H1 (cell line): ENCODE results near the gene DUOXA1. TPM values are rescaled to one million over a fixed set of nuclear protein-coding genes. Genes with fewer than 3 reads are reported as not detected.

ENCODE experiments used
- CTCF ChIA-PET: fragments of 300-600 bp; sonication (Branson Sonifier 250); formaldehyde crosslinking; loops from one replicate; lab custom pipeline; 2021; ENCODE audit not compliant: partially characterized antibody; lab: Charles Lee
- POLR2A ChIA-PET: fragments of 300-600 bp; sonication (Branson Sonifier 250); formaldehyde crosslinking; loops from one replicate; lab custom pipeline; 2021; ENCODE audit warnings: inconsistent platforms; ENCODE audit not compliant: partially characterized antibody; lab: Charles Lee
- DNase-seq, 2 experiments: peaks; one replicate each; pipeline versions ENCODE4 v3.0.0 to v3.0.0-alpha.2; 2010 to 2022; ENCODE audit warnings: low spot score in 2 of 2, low read depth in 1 of 2, mixed read lengths in 1 of 2
- FAIRE-seq: peaks from 2 replicates; lab custom pipeline; 2011; peaks lifted over from hg19 to GRCh38; lab: Jason Lieb, UNC
- H2AFZ ChIP-seq: 2 replicates; pipeline ENCODE4 v1.8.1; 2012; ENCODE audit warnings: low read length, inconsistent platforms
- H2AK5ac ChIP-seq: 2 replicates; pipeline ENCODE4 v1.6.1; 2013; ENCODE audit warnings: low read depth, low read length
- H2BK120ac ChIP-seq: replicated peaks from 2 replicates; pipeline ENCODE3; 2013; ENCODE audit warnings: low read depth, low read length, inconsistent platforms
- H2BK12ac ChIP-seq: 2 replicates; pipeline ENCODE4 v1.6.1; 2013; ENCODE audit warnings: low read depth, low read length
- H2BK15ac ChIP-seq: 2 replicates; pipeline ENCODE4 v1.6.1; 2013; ENCODE audit warnings: low read length
- H2BK20ac ChIP-seq: 2 replicates; pipeline ENCODE4 v1.6.1; 2013; ENCODE audit warnings: low read length
- H2BK5ac ChIP-seq: 2 replicates; pipeline ENCODE4 v1.6.1; 2013; ENCODE audit warnings: low read depth, low read length
- H3K14ac ChIP-seq: 2 replicates; pipeline ENCODE4 v1.6.1; 2013; ENCODE audit warnings: inconsistent platforms; ENCODE audit not compliant: insufficient read length
- H3K18ac ChIP-seq: 2 replicates; pipeline ENCODE4 v1.6.1; 2013; ENCODE audit warnings: low read length; ENCODE audit errors: extremely low read depth
- H3K23ac ChIP-seq: 2 replicates; pipeline ENCODE4 v1.6.1; 2013; ENCODE audit warnings: inconsistent platforms; ENCODE audit not compliant: insufficient read length
- H3K23me2 ChIP-seq: 2 replicates; pipeline ENCODE4 v1.6.1; 2013; ENCODE audit warnings: low read depth, low read length
- H3K27ac ChIP-seq: 2 replicates; pipeline ENCODE4 v1.6.1; 2011; ENCODE audit warnings: low read depth, low read length, inconsistent platforms
- H3K27me3 ChIP-seq, 4 experiments: replicated peaks in 1 of 4; 1 replicate in 1 of 4; 2 replicates in 3 of 4; pipeline versions ENCODE4 v1.6.1 to v1.8.1; 2011 to 2013; ENCODE audit warnings: low read length in 3 of 4, mild to moderate bottlenecking in 3 of 4, inconsistent platforms in 2 of 4, mixed read lengths in 2 of 4, moderate library complexity in 1 of 4; ENCODE audit not compliant: control insufficient read depth in 3 of 4, insufficient read depth in 3 of 4; ENCODE audit errors: extremely low read depth in 1 of 4
- H3K36me3 ChIP-seq, 4 experiments: 2 replicates each; pipeline versions ENCODE4 v1.6.1 to v1.8.1; 2011 to 2013; ENCODE audit warnings: mild to moderate bottlenecking in 4 of 4, low read length in 3 of 4, moderate library complexity in 2 of 4, control low read depth in 1 of 4, inconsistent platforms in 1 of 4; ENCODE audit not compliant: insufficient read depth in 4 of 4, control insufficient read depth in 2 of 4
- H3K4ac ChIP-seq: replicated peaks from 2 replicates; pipeline ENCODE3; 2013; ENCODE audit warnings: low read length, low read depth, mixed read lengths, inconsistent platforms; ENCODE audit not compliant: insufficient read length
- H3K4me1 ChIP-seq, 4 experiments: replicated peaks in 1 of 4; 1 replicate in 1 of 4; 2 replicates in 3 of 4; pipeline versions ENCODE4 v1.6.1 to v1.8.1; 2011 to 2013; ENCODE audit warnings: low read length in 3 of 4, inconsistent platforms in 2 of 4, mixed read lengths in 1 of 4; ENCODE audit not compliant: insufficient read depth in 4 of 4, control insufficient read depth in 3 of 4
- H3K4me2 ChIP-seq, 2 experiments: 2 replicates each; pipeline versions ENCODE4 v1.6.1 to v1.8.1; 2011 to 2013; ENCODE audit warnings: low read depth in 2 of 2, low read length in 2 of 2, control low read depth in 1 of 2, inconsistent platforms in 1 of 2, mild to moderate bottlenecking in 1 of 2; ENCODE audit not compliant: insufficient read depth in 1 of 2
- H3K4me3 ChIP-seq, 4 experiments: fragments of 200-600, 300-600 bp in 1 of 4; sonication (generic), shearing (Covaris generic), sonication (Bioruptor Twin) in 1 of 4; 2 replicates each; pipeline versions ENCODE4 v1.5.1 to v1.8.1; 2011 to 2016; ENCODE audit warnings: low read length in 4 of 4, low read depth in 3 of 4, control low read depth in 2 of 4, inconsistent platforms in 2 of 4, mild to moderate bottlenecking in 2 of 4, mixed read lengths in 1 of 4, moderate library complexity in 1 of 4; ENCODE audit not compliant: insufficient read depth in 2 of 4; ENCODE audit errors: extremely low read depth in 1 of 4
- H3K56ac ChIP-seq: replicated peaks from 2 replicates; pipeline ENCODE3; 2013; ENCODE audit warnings: low read depth, mild to moderate bottlenecking, mixed read lengths, low read length, inconsistent platforms; ENCODE audit not compliant: insufficient read length
- H3K79me1 ChIP-seq: 2 replicates; pipeline ENCODE4 v1.6.1; 2013; ENCODE audit warnings: low read depth, low read length, control low read depth
- H3K79me2 ChIP-seq, 2 experiments: 2 replicates each; pipeline versions ENCODE4 v1.6.1 to v1.8.1; 2012 to 2013; ENCODE audit warnings: low read length in 2 of 2, mild to moderate bottlenecking in 2 of 2, inconsistent platforms in 1 of 2; ENCODE audit not compliant: insufficient read depth in 2 of 2, control insufficient read depth in 1 of 2
- H3K9ac ChIP-seq, 4 experiments: replicated peaks in 1 of 4; 1 replicate in 1 of 4; 2 replicates in 3 of 4; pipeline versions ENCODE4 v1.6.1 to v1.8.1; 2011 to 2013; ENCODE audit warnings: low read depth in 3 of 4, low read length in 3 of 4, control low read depth in 2 of 4, mild to moderate bottlenecking in 2 of 4, moderate library complexity in 2 of 4, inconsistent platforms in 1 of 4; ENCODE audit errors: extremely low read depth in 1 of 4
- H3K9me3 ChIP-seq, 2 experiments: 2 replicates each; pipeline versions ENCODE4 v1.6.1 to v1.8.1; 2012 to 2013; ENCODE audit warnings: mild to moderate bottlenecking in 2 of 2, moderate library complexity in 2 of 2, control low read depth in 1 of 2, inconsistent platforms in 1 of 2, low read depth in 1 of 2, low read length in 1 of 2, mixed read lengths in 1 of 2; ENCODE audit not compliant: insufficient read depth in 2 of 2
- H4K20me1 ChIP-seq, 2 experiments: replicated peaks in 1 of 2; 2 replicates each; pipeline versions ENCODE3 to v1.8.1; 2011 to 2013; ENCODE audit warnings: inconsistent platforms in 2 of 2, low read length in 2 of 2, mild to moderate bottlenecking in 1 of 2; ENCODE audit not compliant: insufficient read depth in 2 of 2, control insufficient read depth in 1 of 2
- H4K5ac ChIP-seq: 2 replicates; pipeline ENCODE4 v1.6.1; 2013; ENCODE audit warnings: low read length, low read depth, mixed read lengths, inconsistent platforms; ENCODE audit not compliant: insufficient read length
- H4K8ac ChIP-seq: 2 replicates; pipeline ENCODE4 v1.8.0; 2013; ENCODE audit warnings: mild to moderate bottlenecking, moderate library complexity, low read length, inconsistent platforms; ENCODE audit not compliant: insufficient read depth; ENCODE audit errors: extremely low read depth
- H4K91ac ChIP-seq: replicated peaks from 2 replicates; pipeline ENCODE3; 2013; ENCODE audit warnings: low read length, mixed read lengths, inconsistent platforms; ENCODE audit not compliant: insufficient read length
- JUN ChIP-seq: IDR thresholded peaks from 2 replicates; pipeline ENCODE4 v1.6.1; 2011; ENCODE audit warnings: low read depth, mild to moderate bottlenecking, improper control_type of control experiment, low read length
- SP4 ChIP-seq: IDR thresholded peaks from 2 replicates; pipeline ENCODE4 v1.6.1; 2012; ENCODE audit warnings: low read length, inconsistent platforms
- TAF7 ChIP-seq: optimal IDR thresholded peaks from 2 replicates; pipeline ENCODE3; 2011; ENCODE audit warnings: low read depth, mild to moderate bottlenecking, inconsistent platforms, low read length, moderate library complexity, borderline replicate concordance
- ZNF274 ChIP-seq: IDR thresholded peaks from 2 replicates; pipeline ENCODE4 v1.7.0; 2012; ENCODE audit warnings: low read length, borderline replicate concordance; ENCODE audit errors: extremely low read depth
- WGBS, 2 experiments: shearing (Covaris generic) in 1 of 2; methylation state at CpG; one replicate each; pipeline versions ENCODE4 v1.1.6 to v1.1.7; 2013 to 2015; ENCODE audit warnings: low lambda C conversion rate in 2 of 2, mixed read lengths in 2 of 2, inconsistent platforms in 1 of 2, low coverage in 1 of 2, missing lambda C conversion rate in 1 of 2; ENCODE audit not compliant: insufficient replicate concordance in 2 of 2, insufficient coverage in 1 of 2, insufficient read length in 1 of 2; ENCODE audit errors: extremely low coverage in 1 of 2, missing lambda C conversion rate in 1 of 2; 5-methylcytosine and 5-hydroxymethylcytosine counted together
- polyA plus RNA-seq, 7 experiments: library from polyadenylated mRNA; depleted of rRNA in 3 of 7; stranded (reverse) in 5 of 7; unstranded in 2 of 7; fragments of >200 nt in 5 of 7; fragments of 200-250 nt in 2 of 7; gene quantifications; 1 replicate in 5 of 7; 2 replicates in 1 of 7; 4 replicates in 1 of 7; pipeline versions ENCODE4 v1.2.1 to v1.2.3, GENCODE V29; 2011 to 2013; ENCODE audit warnings: missing spikeins in 2 of 7, mixed read lengths in 2 of 7
- total RNA-seq: library from RNA; stranded (reverse); fragmentation: NEBNext Ultra II Directional; extraction: Animal tissue kit (Norgen Biotek cat#: 25700); gene quantifications from 2 replicates; pipeline ENCODE4 v1.2.1, GENCODE V29; 2021
- TF ChIP-seq, protein P1 (sequence below): IDR thresholded peaks from 2 replicates; pipeline ENCODE4 v1.6.1; 2011; ENCODE audit warnings: low read length, improper control_type of control experiment

DUOXA1 gene
- total and polyA plus RNA-seq, 2 of the 8 experiments (the other 6 are each of a cell fraction or from before 2014, with no cell fraction given): 0.18 TPM; not detected in 1

DNA sequence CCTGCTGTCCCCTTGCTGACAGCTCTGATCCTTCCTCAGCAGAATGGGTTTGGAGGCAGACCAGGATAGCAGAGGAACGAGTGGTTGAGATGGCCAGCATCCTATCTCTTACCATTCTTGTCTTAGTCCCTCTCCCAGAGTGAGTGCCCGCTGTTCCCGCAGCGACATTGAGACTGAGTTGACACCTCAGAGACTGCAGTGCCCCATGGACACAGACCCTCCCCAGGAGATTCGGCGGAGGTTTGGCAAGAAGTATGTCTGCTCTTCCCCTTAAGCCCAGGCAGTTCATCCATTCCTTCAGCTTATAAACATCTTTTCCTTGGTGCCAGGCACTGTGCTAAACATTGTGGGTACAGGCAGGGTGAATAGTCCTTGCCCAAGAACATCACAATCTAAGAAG lies 21.3 kb upstream of the DUOXA1 start:
- Histone ChIP-seq H2AFZ (no peak overlapping the region), H3K23ac (no peak overlapping the region), H3K4me3 (no peak overlapping the region), H3K4me1 (no peaks in the 10 kb centered on the region; a peak in 1 of 7 replicates), H2BK5ac (no peak overlapping the region), H4K8ac (no peak overlapping the region), H3K36me3 (no peaks in the 10 kb centered on the region), H4K91ac (no peak overlapping the region), H4K5ac (no peak overlapping the region), H2BK120ac (no peak overlapping the region), H3K4ac (no peak overlapping the region), H3K56ac (no peak overlapping the region), H3K27ac (no peak overlapping the region), H3K9ac (no peak overlapping the region), H2BK15ac (no peak overlapping the region), H2BK20ac (no peak overlapping the region), H3K4me2 (no peak overlapping the region), H2AK5ac (no peak overlapping the region), H3K27me3 (peaks cover 0 to 2% (median 0%) of the 10 kb centered on the region in 4 experiments; a peak in 1 of 7 replicates), H2BK12ac (no peak overlapping the region), H3K14ac (no peak overlapping the region), H3K79me1 (no peaks in the 10 kb centered on the region), H3K23me2 (no peaks in the 10 kb centered on the region), H3K79me2 (no peaks in the 10 kb centered on the region), H3K9me3 (no peaks in the 10 kb centered on the region), H3K18ac (no peak overlapping the region), H4K20me1 (no peaks in the 10 kb centered on the region)
- no peak for FAIRE-seq
- ChIA-PET CTCF (interaction anchor here (1.0 to 3.4 kb wide), 3 partner anchors 11 to 55 kb away, joined by 3 to 27 read pairs (median 4); no protein-coding TSS in a partner anchor), POLR2A (interaction anchor here (0.5 to 1.6 kb wide), 4 partner anchors 9 to 35 kb away, joined by 3 to 6 read pairs (median 4); no protein-coding TSS in a partner anchor)
- WGBS, 2 experiments: 85% methylated on average over 6 of the region's 6 CpGs; no CpG with 5 or more reads in 1 of the 2 experiments
- TF ChIP-seq TAF7 (no peak), JUN (no peak), SP4 (no peak), ZNF274 (no peak)
- TF ChIP-seq, protein P1, sequence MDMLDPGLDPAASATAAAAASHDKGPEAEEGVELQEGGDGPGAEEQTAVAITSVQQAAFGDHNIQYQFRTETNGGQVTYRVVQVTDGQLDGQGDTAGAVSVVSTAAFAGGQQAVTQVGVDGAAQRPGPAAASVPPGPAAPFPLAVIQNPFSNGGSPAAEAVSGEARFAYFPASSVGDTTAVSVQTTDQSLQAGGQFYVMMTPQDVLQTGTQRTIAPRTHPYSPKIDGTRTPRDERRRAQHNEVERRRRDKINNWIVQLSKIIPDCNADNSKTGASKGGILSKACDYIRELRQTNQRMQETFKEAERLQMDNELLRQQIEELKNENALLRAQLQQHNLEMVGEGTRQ: no peak
- DNase-seq: no peak
